ENCODE data around the gene COG2. TPM values are rescaled to one million over a fixed set of nuclear protein-coding genes. Genes with fewer than 3 reads are reported as not detected.

The COG2 gene
- total RNA-seq, 1 experiment from 2014 or later = 51.0 TPM

- POLR2A ChIA-PET (ENCODE audit: unreplicated experiment) = no interaction called here
- H3K9ac ChIP-seq (ENCODE audit: low read length) = no peak overlapping the region
- no TSS peak for BruUV-seq (replicated peaks)
- no peak for ATAC-seq
- H3K36me3 ChIP-seq (ENCODE audit: low read depth, low read length) = no peaks in the 10 kb centered on the region
- no peaks in the 10 kb centered on the region for H3K9me3 ChIP-seq (ENCODE audit: low read length)
- H3K4me1 ChIP-seq (ENCODE audit: insufficient read depth, low read length) = no peaks in the 10 kb centered on the region
- H3K4me2 ChIP-seq (ENCODE audit: low read length) = no peak overlapping the region
- H3K79me2 ChIP-seq (ENCODE audit: low read length) = no peaks in the 10 kb centered on the region
- TF ChIP-seq EZH2 (IDR thresholded peaks at IDR 0.05; ENCODE audit: low read length, unreplicated experiment) (no peak), CTCF (conservative IDR thresholded peaks at IDR 0.05; ENCODE audit: low read depth, low read length) (no peak), EZH2phosphoT487 (IDR thresholded peaks at IDR 0.05; ENCODE audit: borderline replicate concordance, low read length) (no peak)
- no peaks in the 10 kb centered on the region for H4K20me1 ChIP-seq (ENCODE audit: low read length)
- no peaks in the 10 kb centered on the region for H3K9me2 ChIP-seq (replicated peaks; ENCODE audit: low read length)
- H3K27ac ChIP-seq (ENCODE audit: low read length) = no peak overlapping the region
- no peak overlapping the region for H2AFZ ChIP-seq (ENCODE audit: low read length)
- CTCF ChIA-PET = no interaction called here
- H3F3A ChIP-seq (ENCODE audit: low read length, unreplicated experiment) = no peaks in the 10 kb centered on the region
- intact Hi-C loops (cut with micrococcal nuclease) = no loop called here
- no peaks in the 10 kb centered on the region for H3K27me3 ChIP-seq (ENCODE audit: low read length)
- no peak overlapping the region for H3K4me3 ChIP-seq (ENCODE audit: low read length)
- no peak for DNase-seq
These were observed 57.4 kb downstream of the COG2 start for GRCh38 chr1:230699716-230700115.

- no peaks in the 10 kb centered on the region for H3K36me3 ChIP-seq (ENCODE audit: low read depth, low read length)
- CTCF ChIA-PET = no interaction called here
- H3K27me3 ChIP-seq (ENCODE audit: low read length) = no peaks in the 10 kb centered on the region
- no TSS peak for BruUV-seq (replicated peaks)
- H2AFZ ChIP-seq (ENCODE audit: low read length) = no peak overlapping the region
- H3K4me2 ChIP-seq (ENCODE audit: low read length) = no peak overlapping the region
- H3F3A ChIP-seq (ENCODE audit: low read length, unreplicated experiment) = no peaks in the 10 kb centered on the region
- no peaks in the 10 kb centered on the region for H3K79me2 ChIP-seq (ENCODE audit: low read length)
- H3K27ac ChIP-seq (ENCODE audit: low read length) = no peak overlapping the region
- POLR2A ChIA-PET (ENCODE audit: unreplicated experiment) = no interaction called here
- no peaks in the 10 kb centered on the region for H3K4me1 ChIP-seq (ENCODE audit: insufficient read depth, low read length)
- intact Hi-C loops (cut with micrococcal nuclease) = no loop called here
- no peak overlapping the region for H3K9ac ChIP-seq (ENCODE audit: low read length)
- no peaks in the 10 kb centered on the region for H4K20me1 ChIP-seq (ENCODE audit: low read length)
- H3K9me2 ChIP-seq (replicated peaks; ENCODE audit: low read length) = no peaks in the 10 kb centered on the region
- no peaks in the 10 kb centered on the region for H3K9me3 ChIP-seq (ENCODE audit: low read length)
- H3K4me3 ChIP-seq (ENCODE audit: low read length) = no peak overlapping the region
- ATAC-seq (no peak), DNase-seq (no peak)
- TF ChIP-seq EZH2phosphoT487 (IDR thresholded peaks at IDR 0.05; ENCODE audit: borderline replicate concordance, low read length) (no peak), EZH2 (IDR thresholded peaks at IDR 0.05; ENCODE audit: low read length, unreplicated experiment) (no peak), CTCF (conservative IDR thresholded peaks at IDR 0.05; ENCODE audit: low read depth, low read length) (no peak)
These were observed 57.9 kb downstream of the COG2 start for GRCh38 chr1:230700132-230700531.

GRCh38 chr1:230701434-230701833 lies 59.2 kb downstream of the COG2 start:
- Histone ChIP-seq H3K9me2 (replicated peaks; ENCODE audit: low read length) (no peaks in the 10 kb centered on the region), H3F3A (ENCODE audit: low read length, unreplicated experiment) (no peaks in the 10 kb centered on the region), H3K79me2 (ENCODE audit: low read length) (no peaks in the 10 kb centered on the region), H3K36me3 (ENCODE audit: low read depth, low read length) (no peaks in the 10 kb centered on the region), H2AFZ (ENCODE audit: low read length) (no peak overlapping the region), H3K4me3 (ENCODE audit: low read length) (no peak overlapping the region), H3K4me1 (ENCODE audit: insufficient read depth, low read length) (no peaks in the 10 kb centered on the region), H4K20me1 (ENCODE audit: low read length) (no peaks in the 10 kb centered on the region), H3K4me2 (ENCODE audit: low read length) (no peak overlapping the region), H3K27ac (ENCODE audit: low read length) (no peak overlapping the region), H3K9me3 (ENCODE audit: low read length) (no peaks in the 10 kb centered on the region), H3K27me3 (ENCODE audit: low read length) (no peaks in the 10 kb centered on the region), H3K9ac (ENCODE audit: low read length) (no peak overlapping the region)
- DNase-seq = no peak
- intact Hi-C loops (cut with micrococcal nuclease) = no loop called here
- BruUV-seq (replicated peaks) = no TSS peak
- ChIA-PET POLR2A (ENCODE audit: unreplicated experiment) (no interaction called here), CTCF (no interaction called here)
- ATAC-seq = no peak
- no peak for TF ChIP-seq EZH2 (IDR thresholded peaks at IDR 0.05; ENCODE audit: low read length, unreplicated experiment)
- no peak for TF ChIP-seq EZH2phosphoT487 (IDR thresholded peaks at IDR 0.05; ENCODE audit: borderline replicate concordance, low read length)
- no peak for TF ChIP-seq CTCF (conservative IDR thresholded peaks at IDR 0.05; ENCODE audit: low read depth, low read length)
